ENCODE measurements around the gene POU4F2.

GRCh38 chr4:146655521-146655856, 16.8 kb downstream of the POU4F2 start:
- TF ChIP-seq CTCF (IDR thresholded peaks at IDR 0.05) = no peak
- TF ChIP-seq ZFX (IDR thresholded peaks at IDR 0.05; ENCODE audit: borderline replicate concordance) = no peak

Measured in 22Rv1 (cell line).